SIG-M5 treated with dmso at 0.1 percent for 504 hours (cell line): ENCODE results near the gene ZNF600.
"Not testable (repeated sequence)": the region's sequence is repeated elsewhere in the genome, so short reads cannot be mapped to it uniquely, and the experiment has no call there.

Experiments
- DNase-seq: peaks from one replicate; lab custom pipeline; 2025; ENCODE audit not compliant: unreplicated experiment; lab: John Stamatoyannopoulos, UW

The ZNF600 gene

GRCh38 chr19:52742516-52742915 lies 44.1 kb downstream of the ZNF600 start:
- no peak for DNase-seq

DNA sequence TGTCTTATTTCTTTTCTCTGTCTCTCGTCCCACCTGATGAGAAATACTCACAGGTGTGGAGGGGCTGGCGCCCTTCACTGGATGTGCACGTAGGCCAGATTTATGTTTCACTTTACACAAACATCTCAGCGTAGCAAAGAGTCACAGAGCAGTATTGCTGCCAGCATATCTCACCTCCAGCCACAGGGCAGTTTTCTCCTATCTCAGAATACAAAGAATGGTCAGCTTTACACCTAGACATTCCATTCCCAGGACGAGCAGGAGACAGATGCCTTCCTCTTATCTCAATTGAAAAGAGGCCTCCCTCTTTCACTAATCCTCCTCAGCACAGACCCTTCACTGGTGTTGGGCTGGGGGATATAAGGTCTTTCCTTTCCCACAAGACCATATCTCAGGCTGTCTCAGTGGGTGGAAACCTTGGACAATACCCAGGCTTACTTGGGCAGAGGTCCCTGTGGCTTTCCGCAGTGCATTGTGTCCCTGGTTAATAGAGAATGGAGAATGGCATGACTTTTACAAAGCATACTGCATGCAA lies 44.6 kb downstream of the ZNF600 start:
- DNase-seq = no peak

GRCh38 chr19:52741371-52741770 lies 45.2 kb downstream of the ZNF600 start:
- DNase-seq = not testable (repeated sequence)

- DNase-seq = no peak
These were observed 47.0 kb downstream of the ZNF600 start for GRCh38 chr19:52739576-52739975.

DNA sequence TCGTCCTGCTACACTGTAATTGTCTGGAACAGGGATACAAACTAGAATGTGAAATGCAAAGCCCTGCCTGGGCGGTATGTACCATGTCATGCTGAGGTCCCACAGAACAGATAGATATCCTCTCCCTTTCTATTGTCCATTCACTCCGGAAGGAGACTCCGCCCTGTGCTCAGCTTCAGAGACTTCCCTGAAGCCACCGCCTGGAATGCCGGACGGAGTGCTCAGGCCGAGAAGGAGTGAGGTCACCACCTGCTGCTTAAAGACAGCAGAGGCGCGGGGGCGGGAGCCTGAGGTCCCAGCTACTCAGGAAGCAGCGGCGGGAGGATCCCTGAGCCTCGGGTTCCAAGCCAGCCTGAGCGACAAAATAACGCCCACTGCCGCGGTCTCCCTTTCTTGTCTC lies 50.9 kb downstream of the ZNF600 start:
- DNase-seq = no peak

- peak; percentile 72 for DNase-seq
These were observed 51.5 kb downstream of the ZNF600 start, which contains the start of gene ZNF611 for GRCh38 chr19:52734893-52735661. TSS of gene ZNF611 (minus strand) at chr19:52735044. CDS start at chr19:52715894, 19,150 bp downstream.

GRCh38 chr19:52734331-52734892 lies 52.2 kb downstream of the ZNF600 start:
- no peak for DNase-seq

DNA sequence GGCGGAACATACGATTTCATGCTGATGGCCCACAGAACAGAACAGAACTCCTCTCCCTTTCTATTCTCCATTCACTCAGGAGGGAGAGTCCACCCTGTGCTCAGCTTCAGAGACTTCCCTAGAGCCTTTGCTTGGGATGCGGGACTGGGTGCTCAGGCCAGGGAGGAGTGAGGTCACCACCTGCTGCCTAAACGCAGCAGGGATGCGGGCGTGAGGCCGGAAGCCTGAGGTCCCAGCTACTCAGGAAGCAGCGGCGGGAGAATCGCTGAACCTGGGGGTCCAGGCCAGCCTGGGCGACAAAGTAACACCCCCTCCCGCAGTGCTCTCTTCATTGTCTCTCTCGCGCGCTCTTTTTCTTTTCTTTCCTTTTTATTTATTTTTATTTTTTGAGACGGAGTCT lies 60.5 kb downstream of the ZNF600 start:
- DNase-seq = not testable (repeated sequence)

DNA sequence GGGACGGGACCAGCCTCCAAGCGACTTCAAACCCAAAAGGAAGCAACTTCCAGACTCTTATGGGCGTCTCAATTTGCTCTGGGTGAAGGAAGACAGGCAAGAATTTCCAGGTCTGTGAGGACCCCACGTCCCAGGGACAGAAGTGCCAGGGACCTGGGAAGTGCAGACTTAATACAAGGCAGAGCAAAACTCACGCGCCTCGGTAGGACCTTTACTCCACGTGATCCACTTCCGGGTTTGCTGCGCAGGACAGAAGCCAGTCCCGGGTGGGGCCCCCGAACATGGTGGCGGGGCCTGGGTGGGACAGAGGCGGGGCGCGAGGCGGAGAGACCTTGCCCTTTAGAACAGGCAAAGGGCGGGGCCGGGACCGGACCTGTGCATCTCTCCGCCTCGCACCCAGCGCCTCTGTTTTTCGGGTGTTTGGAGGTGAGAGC lies 61.0 kb downstream of the ZNF600 start:
- no peak for DNase-seq

DNA sequence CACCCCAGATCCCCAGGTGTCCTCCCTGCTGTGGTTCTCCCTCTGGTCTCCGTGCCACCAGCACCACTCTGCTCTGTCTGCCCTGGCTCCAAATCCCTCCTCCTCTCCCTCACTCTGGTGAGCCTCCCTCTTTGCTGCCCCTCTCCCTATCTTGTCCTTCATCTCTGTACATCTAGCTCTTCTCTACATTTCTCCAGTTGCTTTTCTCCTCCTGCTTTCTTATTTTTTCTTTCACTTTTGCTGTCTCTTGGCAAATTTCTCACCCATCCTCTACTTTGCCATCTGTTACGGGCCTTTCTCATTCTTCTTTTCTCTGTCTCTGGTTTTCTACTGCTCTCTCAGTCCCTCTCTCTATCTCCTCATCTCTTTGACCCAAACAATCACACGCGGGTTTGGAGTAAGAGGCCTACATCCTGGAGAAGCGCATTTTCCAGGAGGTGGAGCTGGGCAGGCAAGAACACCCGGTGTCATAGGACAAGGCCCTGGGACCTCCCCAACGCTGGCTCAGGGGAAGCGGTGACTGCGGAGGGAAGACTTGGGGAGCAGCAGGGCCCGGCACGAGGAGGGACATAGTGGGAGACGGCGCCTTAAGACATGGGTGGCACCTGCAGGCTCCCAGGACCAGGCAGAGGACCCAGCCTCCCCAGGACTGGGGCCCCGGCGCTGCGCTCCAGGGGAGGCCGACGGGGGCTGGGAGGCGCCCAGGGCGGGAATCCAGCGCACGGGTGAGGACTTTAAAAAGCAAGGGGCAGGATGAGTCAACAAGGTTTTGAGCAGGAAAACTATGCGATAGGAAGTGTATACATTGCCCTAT lies 61.7 kb downstream of the ZNF600 start:
- DNase-seq = no peak

DNA sequence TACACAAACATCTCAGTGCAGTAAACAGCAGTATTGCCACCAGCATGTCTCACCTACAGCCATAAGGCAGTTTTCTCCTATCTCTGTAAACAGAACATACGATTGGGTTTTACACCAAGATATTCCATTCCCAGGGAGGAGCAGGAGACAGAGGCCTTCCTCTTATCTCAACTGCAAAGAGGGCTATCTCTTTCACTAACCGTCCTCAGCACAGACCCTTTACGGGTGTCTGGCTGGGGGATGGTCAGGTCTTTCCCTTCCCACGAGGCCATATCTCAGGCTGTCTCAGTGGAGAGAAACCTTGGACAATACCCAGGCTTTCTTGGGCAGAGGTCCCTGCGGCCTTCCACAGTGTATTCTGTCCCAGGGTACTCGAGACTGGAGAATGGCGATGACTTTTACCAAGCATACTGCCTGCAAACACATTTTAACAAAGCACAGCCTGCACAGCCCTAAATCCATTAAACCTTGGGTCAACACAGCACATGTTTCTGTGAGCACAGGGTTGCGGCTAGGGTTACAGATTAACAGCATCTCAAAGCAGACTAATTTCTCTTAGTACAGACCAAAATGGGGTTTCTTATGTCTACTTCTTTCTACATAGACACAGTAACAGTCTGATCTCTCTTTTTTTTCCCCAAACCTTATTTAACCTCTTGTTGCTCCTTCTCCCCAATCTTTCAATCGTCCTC lies 62.5 kb downstream of the ZNF600 start:
- not testable (repeated sequence) for DNase-seq

- no peak for DNase-seq
These were observed 64.3 kb downstream of the ZNF600 start for GRCh38 chr19:52722062-52723003.

DNA sequence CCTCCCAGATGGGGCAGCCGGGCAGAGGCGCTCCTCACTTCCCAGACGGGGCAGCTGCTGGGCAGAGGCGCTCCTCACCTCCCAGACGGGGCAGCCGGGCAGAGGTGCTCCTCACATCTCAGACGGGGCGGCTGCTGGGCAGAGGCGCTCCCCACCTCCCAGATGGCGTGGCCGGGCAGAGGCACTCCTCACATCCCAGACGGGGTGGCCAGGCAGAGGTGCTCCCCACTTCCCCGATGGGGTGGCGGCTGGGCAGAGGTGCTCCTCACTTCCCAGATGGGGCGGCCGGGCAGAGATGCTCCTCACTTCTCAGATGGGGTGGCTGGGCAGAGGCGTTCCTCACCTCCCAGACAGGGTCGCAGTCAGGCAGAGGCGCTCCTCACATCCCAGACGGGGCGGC lies 66.0 kb downstream of the ZNF600 start:
- DNase-seq = not testable (repeated sequence)

DNA sequence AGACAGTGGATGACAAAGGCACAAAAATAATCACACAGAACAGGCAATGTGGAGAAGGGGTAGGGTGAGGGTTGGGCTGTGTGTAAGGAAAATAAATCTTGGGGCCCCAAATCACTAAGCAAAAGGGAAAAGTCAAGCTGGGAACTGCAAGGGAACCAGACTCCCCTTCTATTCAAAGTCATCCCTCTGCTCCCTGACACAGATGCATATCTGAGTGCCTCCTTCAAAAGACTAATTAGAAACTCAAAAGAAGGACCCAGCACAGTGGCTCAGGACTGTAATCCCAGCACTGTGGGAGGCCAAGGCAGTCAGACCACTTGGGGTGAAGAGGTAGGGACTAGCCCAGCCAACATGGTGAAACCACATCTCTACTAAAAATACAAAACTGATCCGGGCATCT lies 70.1 kb downstream of the ZNF600 start:
- no peak for DNase-seq

DNA sequence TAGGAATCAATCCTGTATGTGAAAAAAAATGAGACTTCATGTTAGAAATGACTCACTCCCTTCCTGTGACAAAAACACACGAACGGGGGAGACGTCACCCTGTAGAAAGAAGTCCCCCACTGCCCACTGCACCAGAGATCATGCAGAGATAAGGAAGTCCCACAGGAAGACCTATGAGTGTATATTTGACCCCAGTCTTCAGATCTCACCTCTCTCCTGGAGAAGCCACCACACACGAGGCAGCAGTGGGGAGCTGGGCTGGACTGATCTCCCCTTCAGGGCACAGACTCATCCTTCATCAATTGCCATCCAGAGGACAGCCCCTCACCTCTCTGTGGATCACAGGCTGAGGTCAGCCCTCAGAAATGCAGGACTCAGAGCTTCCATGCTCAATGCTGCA lies 70.7 kb downstream of the ZNF600 start:
- DNase-seq = not testable (repeated sequence)

GRCh38 chr19:52715330-52715729 lies 71.3 kb downstream of the ZNF600 start:
- DNase-seq = not testable (repeated sequence)
